Measurements from ENCODE around the gene RASL11B.

The RASL11B gene

GRCh38 chr4:52864793-52865192 is 2.7 kb downstream of the RASL11B start:
- Histone ChIP-seq H3K9me2 (replicated peaks; ENCODE audit: low read depth, low read length) (no peaks in the 10 kb centered on the region), H3K27me3 (ENCODE audit: insufficient read depth, low read length, poor library complexity, severe bottlenecking) (no peaks in the 10 kb centered on the region), H3F3A (ENCODE audit: low read depth) (no peaks in the 10 kb centered on the region), H3K4me2 (ENCODE audit: low read depth, low read length, poor library complexity, severe bottlenecking) (no peak overlapping the region), H3K4me3 (ENCODE audit: low read length, poor library complexity, severe bottlenecking) (no peak overlapping the region), H4K20me1 (ENCODE audit: insufficient read depth, low read length, poor library complexity, severe bottlenecking) (no peaks in the 10 kb centered on the region), H2AFZ (ENCODE audit: low read length) (no peak overlapping the region), H3K36me3 (ENCODE audit: insufficient read depth, low read length) (no peaks in the 10 kb centered on the region), H3K9ac (ENCODE audit: low read depth, low read length, poor library complexity, severe bottlenecking) (no peak overlapping the region), H3K79me2 (ENCODE audit: insufficient read depth, low read length) (no peaks in the 10 kb centered on the region), H3K9me3 (ENCODE audit: insufficient read depth, low read depth, low read length) (no peaks in the 10 kb centered on the region), H3K4me1 (ENCODE audit: insufficient read depth, low read length, poor library complexity, severe bottlenecking) (no peaks in the 10 kb centered on the region)
- TF ChIP-seq CTCF (conservative IDR thresholded peaks at IDR 0.05; ENCODE audit: low read length) (no peak), EZH2phosphoT487 (IDR thresholded peaks at IDR 0.05; ENCODE audit: borderline replicate concordance) (no peak)

GRCh38 chr4:52865300-52865699 is 3.2 kb downstream of the RASL11B start:
- no peak for TF ChIP-seq EZH2phosphoT487 (IDR thresholded peaks at IDR 0.05; ENCODE audit: borderline replicate concordance)
- TF ChIP-seq CTCF (conservative IDR thresholded peaks at IDR 0.05; ENCODE audit: low read length): no peak
- no peak overlapping the region for H3K4me3 ChIP-seq (ENCODE audit: low read length, poor library complexity, severe bottlenecking)
- H4K20me1 ChIP-seq (ENCODE audit: insufficient read depth, low read length, poor library complexity, severe bottlenecking): no peaks in the 10 kb centered on the region
- H3K27me3 ChIP-seq (ENCODE audit: insufficient read depth, low read length, poor library complexity, severe bottlenecking): no peaks in the 10 kb centered on the region
- no peaks in the 10 kb centered on the region for H3K9me3 ChIP-seq (ENCODE audit: insufficient read depth, low read depth, low read length)
- no peaks in the 10 kb centered on the region for H3K79me2 ChIP-seq (ENCODE audit: insufficient read depth, low read length)
- no peaks in the 10 kb centered on the region for H3K9me2 ChIP-seq (replicated peaks; ENCODE audit: low read depth, low read length)
- no peaks in the 10 kb centered on the region for H3K4me1 ChIP-seq (ENCODE audit: insufficient read depth, low read length, poor library complexity, severe bottlenecking)
- H3K4me2 ChIP-seq (ENCODE audit: low read depth, low read length, poor library complexity, severe bottlenecking): no peak overlapping the region
- H3K36me3 ChIP-seq (ENCODE audit: insufficient read depth, low read length): no peaks in the 10 kb centered on the region
- no peak overlapping the region for H3K9ac ChIP-seq (ENCODE audit: low read depth, low read length, poor library complexity, severe bottlenecking)
- no peak overlapping the region for H2AFZ ChIP-seq (ENCODE audit: low read length)
- no peaks in the 10 kb centered on the region for H3F3A ChIP-seq (ENCODE audit: low read depth)

GRCh38 chr4:52866734-52867133 is 4.6 kb downstream of the RASL11B start:
- Histone ChIP-seq H3K36me3 (ENCODE audit: insufficient read depth, low read length) (no peaks in the 10 kb centered on the region), H3K4me1 (ENCODE audit: insufficient read depth, low read length, poor library complexity, severe bottlenecking) (no peaks in the 10 kb centered on the region), H2AFZ (ENCODE audit: low read length) (no peak overlapping the region), H3K27me3 (ENCODE audit: insufficient read depth, low read length, poor library complexity, severe bottlenecking) (no peaks in the 10 kb centered on the region), H3K79me2 (ENCODE audit: insufficient read depth, low read length) (no peaks in the 10 kb centered on the region), H3K9me2 (replicated peaks; ENCODE audit: low read depth, low read length) (no peaks in the 10 kb centered on the region), H3K4me3 (ENCODE audit: low read length, poor library complexity, severe bottlenecking) (no peak overlapping the region), H3K4me2 (ENCODE audit: low read depth, low read length, poor library complexity, severe bottlenecking) (no peak overlapping the region), H4K20me1 (ENCODE audit: insufficient read depth, low read length, poor library complexity, severe bottlenecking) (no peaks in the 10 kb centered on the region), H3F3A (ENCODE audit: low read depth) (no peaks in the 10 kb centered on the region), H3K9ac (ENCODE audit: low read depth, low read length, poor library complexity, severe bottlenecking) (no peak overlapping the region), H3K9me3 (ENCODE audit: insufficient read depth, low read depth, low read length) (no peaks in the 10 kb centered on the region)
- no peak for TF ChIP-seq CTCF (conservative IDR thresholded peaks at IDR 0.05; ENCODE audit: low read length)

Data from Loucy (cell line).